Measurements from ENCODE around the gene MN1. TPM values are rescaled to one million over a fixed set of nuclear protein-coding genes. Genes with fewer than 3 reads are reported as not detected.

MN1 gene
- total RNA-seq, 4 donors from 2014 or later = 2.0 to 9.7 (median 8.2) TPM

- TF ChIP-seq POLR2A (IDR thresholded peaks at IDR 0.05) = no peak
- no peak for TF ChIP-seq CTCF (IDR thresholded peaks at IDR 0.05)
- intact Hi-C loops (cut with DNase I; ENCODE audit: low total_unique reads) = no loop called here
- DNase-seq = no peak
- no peaks in the 10 kb centered on the region for H3K27me3 ChIP-seq
- no peaks in the 10 kb centered on the region for H3K9me3 ChIP-seq
- no peak overlapping the region for H3K4me3 ChIP-seq
- H3K27ac ChIP-seq = peak overlapping the region in 1 of 2 donors; percentile 29
- H3K4me1 ChIP-seq = no peaks in the 10 kb centered on the region
- H3K36me3 ChIP-seq = no peaks in the 10 kb centered on the region
Observed at GRCh38 chr22:27778294-27779090, 23.1 kb downstream of the MN1 start.

- Histone ChIP-seq H3K27me3 (no peaks in the 10 kb centered on the region), H3K27ac (peak overlapping the region in 1 of 2 donors; percentile 48), H3K36me3 (no peaks in the 10 kb centered on the region), H3K9me3 (no peaks in the 10 kb centered on the region), H3K4me1 (no peaks in the 10 kb centered on the region), H3K4me3 (no peak overlapping the region)
- intact Hi-C loops (cut with DNase I; ENCODE audit: low total_unique reads) = no loop called here
- TF ChIP-seq POLR2A (IDR thresholded peaks at IDR 0.05) = no peak
- TF ChIP-seq CTCF (IDR thresholded peaks at IDR 0.05) = no peak
- no peak for DNase-seq
Observed at GRCh38 chr22:27777128-27777527, 24.4 kb downstream of the MN1 start.

GRCh38 chr22:27776650-27776958, 25.0 kb downstream of the MN1 start:
- no peak for DNase-seq
- TF ChIP-seq POLR2A (IDR thresholded peaks at IDR 0.05) = no peak
- TF ChIP-seq CTCF (IDR thresholded peaks at IDR 0.05) = no peak
- intact Hi-C loops (cut with DNase I; ENCODE audit: low total_unique reads) = no loop called here
- Histone ChIP-seq H3K9me3 (no peaks in the 10 kb centered on the region), H3K4me3 (no peak overlapping the region), H3K27ac (peak overlapping the region in 1 of 2 donors; percentile 48), H3K4me1 (no peaks in the 10 kb centered on the region), H3K36me3 (no peaks in the 10 kb centered on the region), H3K27me3 (no peaks in the 10 kb centered on the region)

GRCh38 chr22:27775758-27776649, 25.6 kb downstream of the MN1 start:
- H3K27ac ChIP-seq = peak overlapping the region in 1 of 2 donors; percentile 48
- TF ChIP-seq CTCF (IDR thresholded peaks at IDR 0.05) (no peak), POLR2A (IDR thresholded peaks at IDR 0.05) (no peak)
- DNase-seq = no peak
- H3K9me3 ChIP-seq = no peaks in the 10 kb centered on the region
- no peaks in the 10 kb centered on the region for H3K27me3 ChIP-seq
- H3K4me3 ChIP-seq = no peak overlapping the region
- H3K36me3 ChIP-seq = no peaks in the 10 kb centered on the region
- H3K4me1 ChIP-seq = no peaks in the 10 kb centered on the region
- intact Hi-C loops (cut with DNase I; ENCODE audit: low total_unique reads) = no loop called here

Measured in uterus (tissue), 4 donors.